GM19372 (cell line): ENCODE measurements around the gene EIF4EBP3.
"Not testable (repeated sequence)": the region's sequence is repeated elsewhere in the genome, so short reads cannot be mapped to it uniquely, and the experiment has no call there.

Source experiments
- ATAC-seq: cut with Tn5 transposase; IDR thresholded peaks from one replicate; pipeline ENCODE4 v1.9.1; 2021; ENCODE audit warnings: mild to moderate bottlenecking, low read depth, moderate library complexity; ENCODE audit not compliant: unreplicated experiment

Gene EIF4EBP3

GRCh38 chr5:140574165-140574564 lies 26.7 kb downstream of the EIF4EBP3 start:
- ATAC-seq = no peak

- ATAC-seq = no peak
These were observed 27.8 kb downstream of the EIF4EBP3 start for GRCh38 chr5:140575309-140575708.

- no peak for ATAC-seq
These were observed 29.3 kb downstream of the EIF4EBP3 start for GRCh38 chr5:140576776-140577201.

- ATAC-seq = not testable (repeated sequence)
These were observed 31.8 kb downstream of the EIF4EBP3 start for GRCh38 chr5:140579188-140579747.

- ATAC-seq = no peak
These were observed 40.0 kb downstream of the EIF4EBP3 start for GRCh38 chr5:140587495-140587894.

GRCh38 chr5:140588311-140589070 lies 41.0 kb downstream of the EIF4EBP3 start:
- ATAC-seq = no peak

- ATAC-seq = no peak
These were observed 43.4 kb downstream of the EIF4EBP3 start for GRCh38 chr5:140590861-140591260.

GRCh38 chr5:140591747-140592372 lies 44.4 kb downstream of the EIF4EBP3 start:
- no peak for ATAC-seq

GRCh38 chr5:140593070-140593469 lies 45.6 kb downstream of the EIF4EBP3 start:
- not testable (repeated sequence) for ATAC-seq

GRCh38 chr5:140594169-140594568 lies 46.7 kb downstream of the EIF4EBP3 start:
- no peak for ATAC-seq

- ATAC-seq = no peak
These were observed 48.3 kb downstream of the EIF4EBP3 start for GRCh38 chr5:140595538-140596300.

GRCh38 chr5:140596321-140596741 lies 48.9 kb downstream of the EIF4EBP3 start:
- no peak for ATAC-seq

GRCh38 chr5:140598836-140599235 lies 51.4 kb downstream of the EIF4EBP3 start:
- ATAC-seq = no peak
